ENCODE results near the gene TAPT1.

TAPT1 gene

GRCh38 chr4:16217300-16218051 lies 8.8 kb downstream of the TAPT1 start:
- TF ChIP-seq CTCF (IDR thresholded peaks at IDR 0.05; ENCODE audit: low read depth, low read length, missing control alignments) = no peak
- DNase-seq (ENCODE audit: low read depth) = no peak
- H3K4me3 ChIP-seq (ENCODE audit: low read depth, low read length) = no peak overlapping the region

- no peak for TF ChIP-seq CTCF (IDR thresholded peaks at IDR 0.05; ENCODE audit: low read depth, low read length, missing control alignments)
- no peak for DNase-seq (ENCODE audit: low read depth)
- no peak overlapping the region for H3K4me3 ChIP-seq (ENCODE audit: low read depth, low read length)
These were observed 13.2 kb downstream of the TAPT1 start for GRCh38 chr4:16213121-16213520.

GRCh38 chr4:16212138-16212782 lies 14.0 kb downstream of the TAPT1 start:
- no peak for TF ChIP-seq CTCF (IDR thresholded peaks at IDR 0.05; ENCODE audit: low read depth, low read length, missing control alignments)
- no peak overlapping the region for H3K4me3 ChIP-seq (ENCODE audit: low read depth, low read length)
- no peak for DNase-seq (ENCODE audit: low read depth)

GRCh38 chr4:16207409-16207808 lies 18.9 kb downstream of the TAPT1 start:
- no peak for DNase-seq (ENCODE audit: low read depth)
- no peak for TF ChIP-seq CTCF (IDR thresholded peaks at IDR 0.05; ENCODE audit: low read depth, low read length, missing control alignments)
- H3K4me3 ChIP-seq (ENCODE audit: low read depth, low read length) = no peak overlapping the region

DNA sequence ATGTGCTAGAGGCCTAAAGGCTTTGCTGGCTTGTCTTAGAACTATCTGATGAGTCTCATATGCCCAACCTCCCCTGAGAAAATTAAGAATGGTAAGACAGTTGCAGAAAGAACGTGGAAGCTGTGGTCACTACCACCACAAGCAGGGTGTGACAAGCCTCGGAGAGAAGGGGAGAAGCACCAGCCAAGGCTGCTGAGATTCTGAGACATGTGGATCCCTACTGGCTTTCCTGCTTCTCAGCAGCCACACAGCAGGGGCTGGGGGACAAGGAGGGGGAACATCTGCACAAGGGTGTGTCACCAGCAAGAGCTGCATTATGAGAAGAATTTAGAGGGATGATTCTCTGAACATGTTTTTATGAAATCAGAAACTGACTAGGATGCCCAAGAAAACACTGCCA lies 19.4 kb downstream of the TAPT1 start:
- DNase-seq (ENCODE audit: low read depth) = no peak
- TF ChIP-seq CTCF (IDR thresholded peaks at IDR 0.05; ENCODE audit: low read depth, low read length, missing control alignments) = no peak
- H3K4me3 ChIP-seq (ENCODE audit: low read depth, low read length) = no peak overlapping the region

GRCh38 chr4:16206301-16206700 lies 20.0 kb downstream of the TAPT1 start:
- no peak for TF ChIP-seq CTCF (IDR thresholded peaks at IDR 0.05; ENCODE audit: low read depth, low read length, missing control alignments)
- no peak overlapping the region for H3K4me3 ChIP-seq (ENCODE audit: low read depth, low read length)
- no peak for DNase-seq (ENCODE audit: low read depth)

All from GM12864 (cell line).